IMR-90 (cell line): ENCODE data around the gene KLC3. TPM values are rescaled to one million over a fixed set of nuclear protein-coding genes. Genes with fewer than 3 reads are reported as not detected.

Experiments used
- ATAC-seq: fragments of 200-7000 bp; cut with Tn5 transposase; 2 replicates; pipeline ENCODE4 v1.9.1; 2020; ENCODE audit warnings: low read depth, mild to moderate bottlenecking, moderate library complexity
- BruUV-seq: library from RNA; stranded (reverse); fragments of 400-500 nt; replicated peaks from 2 replicates; lab custom pipeline; 2021; lab: Mats Ljungman, UMichigan
- CTCF ChIA-PET: fragments of 300-600 bp; formaldehyde crosslinking; extraction: SDS; loops from one replicate; lab custom pipeline; 2021; ENCODE audit warnings: antibody characterized with exemption; lab: Yijun Ruan, JAX
- POLR2A ChIA-PET: fragments of 300-600 bp; sonication (Branson Sonifier 250); formaldehyde crosslinking; loops from one replicate; lab custom pipeline; 2022; ENCODE audit warnings: antibody characterized with exemption; ENCODE audit not compliant: unreplicated experiment; lab: Charles Lee
- DNase-seq: peaks from one replicate; pipeline ENCODE4 v3.0.0; 2013
- H2AFZ ChIP-seq: replicated peaks from 2 replicates; pipeline ENCODE3; 2013; ENCODE audit warnings: low read length, mild to moderate bottlenecking; ENCODE audit not compliant: poor library complexity
- H2AK5ac ChIP-seq: 2 replicates; pipeline ENCODE4 v1.6.1; 2013; ENCODE audit warnings: low read depth, low read length, inconsistent platforms
- H2AK9ac ChIP-seq: replicated peaks from 2 replicates; pipeline ENCODE3; 2013; ENCODE audit warnings: mild to moderate bottlenecking, low read depth, low read length, moderate library complexity; ENCODE audit not compliant: poor library complexity
- H2BK120ac ChIP-seq: 2 replicates; pipeline ENCODE4 v1.6.1; 2013; ENCODE audit warnings: low read depth, low read length, inconsistent platforms
- H2BK15ac ChIP-seq: 3 replicates; pipeline ENCODE4 v1.6.1; 2013; ENCODE audit warnings: low read depth, low read length, inconsistent platforms
- H2BK20ac ChIP-seq: 2 replicates; pipeline ENCODE4 v1.6.1; 2013; ENCODE audit warnings: low read depth, mild to moderate bottlenecking, inconsistent platforms, low read length, moderate library complexity
- H2BK5ac ChIP-seq: 2 replicates; pipeline ENCODE4 v1.6.1; 2013; ENCODE audit warnings: mild to moderate bottlenecking, low read depth, low read length, inconsistent platforms; ENCODE audit not compliant: poor library complexity, severe bottlenecking
- H3K14ac ChIP-seq: replicated peaks from 2 replicates; pipeline ENCODE4 v1.6.1; 2013; ENCODE audit warnings: low read depth, low read length, inconsistent platforms
- H3K18ac ChIP-seq: 2 replicates; pipeline ENCODE4 v1.6.1; 2013; ENCODE audit warnings: low read depth, low read length, control low read depth
- H3K23ac ChIP-seq: 2 replicates; pipeline ENCODE4 v1.6.1; 2013; ENCODE audit warnings: low read depth, low read length, inconsistent platforms
- H3K27ac ChIP-seq: 2 replicates; pipeline ENCODE4 v1.5.1; 2013; ENCODE audit warnings: mild to moderate bottlenecking, control low read depth, low read length; ENCODE audit not compliant: insufficient read depth
- H3K27me3 ChIP-seq: 2 replicates; pipeline ENCODE4 v1.6.1; 2013; ENCODE audit warnings: low read length; ENCODE audit not compliant: control insufficient read depth, insufficient read depth
- H3K36me3 ChIP-seq: 2 replicates; pipeline ENCODE4 v1.6.1; 2013; ENCODE audit warnings: low read length, mixed read lengths; ENCODE audit not compliant: control insufficient read depth, insufficient read depth
- H3K4ac ChIP-seq: 2 replicates; pipeline ENCODE4 v1.6.1; 2013; ENCODE audit warnings: low read depth, low read length, inconsistent platforms
- H3K4me1 ChIP-seq: 2 replicates; pipeline ENCODE4 v1.6.1; 2013; ENCODE audit warnings: low read length, mixed read lengths; ENCODE audit not compliant: control insufficient read depth, insufficient read depth
- H3K4me2 ChIP-seq: 2 replicates; pipeline ENCODE4 v1.6.1; 2013; ENCODE audit warnings: low read depth, mild to moderate bottlenecking, control low read depth, low read length, moderate library complexity
- H3K4me3 ChIP-seq: 2 replicates; pipeline ENCODE4 v1.5.1; 2013; ENCODE audit warnings: low read depth, mild to moderate bottlenecking, control low read depth, low read length, moderate library complexity; ENCODE audit not compliant: insufficient read depth
- H3K56ac ChIP-seq: 2 replicates; pipeline ENCODE4 v1.6.1; 2013; ENCODE audit warnings: low read length, inconsistent platforms; ENCODE audit not compliant: insufficient read depth; ENCODE audit errors: extremely low read depth
- H3K79me1 ChIP-seq, 2 experiments: 2 replicates each; pipeline ENCODE4 v1.6.1; 2013; ENCODE audit warnings: low read length in 2 of 2, inconsistent platforms in 1 of 2, low read depth in 1 of 2
- H3K9ac ChIP-seq: 2 replicates; pipeline ENCODE4 v1.6.1; 2013; ENCODE audit warnings: low read depth, low read length, control low read depth
- H3K9me1 ChIP-seq: 2 replicates; pipeline ENCODE4 v1.6.1; 2013; ENCODE audit warnings: low read length, inconsistent platforms; ENCODE audit not compliant: insufficient read depth
- H3K9me3 ChIP-seq: 2 replicates; pipeline ENCODE4 v1.6.1; 2013; ENCODE audit warnings: low read length; ENCODE audit not compliant: control insufficient read depth, insufficient read depth
- H4K20me1 ChIP-seq: 2 replicates; pipeline ENCODE4 v1.6.1; 2013; ENCODE audit warnings: low read length, inconsistent platforms; ENCODE audit not compliant: insufficient read depth
- H4K5ac ChIP-seq: 2 replicates; pipeline ENCODE4 v1.6.1; 2013; ENCODE audit warnings: mild to moderate bottlenecking, low read depth, low read length, control low read depth
- H4K8ac ChIP-seq, 2 experiments: 2 replicates each; pipeline ENCODE4 v1.6.1; 2013; ENCODE audit warnings: low read depth in 2 of 2, low read length in 2 of 2, control low read depth in 1 of 2, inconsistent platforms in 1 of 2
- H4K91ac ChIP-seq: 2 replicates; pipeline ENCODE4 v1.6.1; 2013; ENCODE audit warnings: low read depth, low read length, inconsistent platforms; ENCODE audit not compliant: insufficient read depth
- BHLHE40 ChIP-seq: fragments of 150-350 bp; IDR thresholded peaks from 2 replicates; pipeline ENCODE4 v1.6.1; 2016; ENCODE audit warnings: mild to moderate bottlenecking, low read depth, low read length
- ELK1 ChIP-seq: fragments of 150-350 bp; IDR thresholded peaks from 2 replicates; pipeline ENCODE4 v1.6.1; 2016; ENCODE audit warnings: low read depth, mild to moderate bottlenecking, low read length, moderate library complexity, borderline replicate concordance
- FOS ChIP-seq: fragments of 150-350 bp; IDR thresholded peaks from 2 replicates; pipeline ENCODE4 v1.6.1; 2016; ENCODE audit warnings: low read depth, low read length
- MAFK ChIP-seq: IDR thresholded peaks from 2 replicates; pipeline ENCODE4 v1.6.1; 2012; ENCODE audit warnings: low read depth, low read length, improper control_type of control experiment
- MXI1 ChIP-seq: IDR thresholded peaks from 2 replicates; pipeline ENCODE4 v1.6.1; 2012; ENCODE audit warnings: low read depth, mild to moderate bottlenecking, low read length, moderate library complexity, borderline replicate concordance
- NFE2L2 ChIP-seq: fragments of 150-350 bp; IDR thresholded peaks from 2 replicates; pipeline ENCODE4 v1.6.1; 2016; ENCODE audit warnings: low read depth, mild to moderate bottlenecking, low read length
- POLR2A ChIP-seq: IDR thresholded peaks from 2 replicates; pipeline ENCODE4 v1.6.1; 2012; ENCODE audit warnings: mild to moderate bottlenecking, low read depth, low read length
- RAD21 ChIP-seq: IDR thresholded peaks from 2 replicates; pipeline ENCODE4 v1.6.1; 2012; ENCODE audit warnings: low read length, improper control_type of control experiment
- RCOR1 ChIP-seq: IDR thresholded peaks from 2 replicates; pipeline ENCODE4 v1.6.1; 2012; ENCODE audit warnings: mild to moderate bottlenecking, low read length, improper control_type of control experiment; ENCODE audit not compliant: insufficient replicate concordance
- RFX5 ChIP-seq: IDR thresholded peaks from 2 replicates; pipeline ENCODE4 v1.8.0; 2012; ENCODE audit warnings: low read depth, mild to moderate bottlenecking, low read length, moderate library complexity
- WGBS, 2 experiments: methylation state at CpG; one replicate each; pipeline versions ENCODE4 v1.1.5 to v1.1.7; 2013; ENCODE audit warnings: missing lambda C conversion rate in 2 of 2; ENCODE audit not compliant: insufficient read length in 1 of 2; ENCODE audit errors: extremely low coverage in 2 of 2; 5-methylcytosine and 5-hydroxymethylcytosine counted together
- dilution Hi-C: fragments of 300-500 bp; cut with HindIII; formaldehyde crosslinking; loops from one replicate; pipeline ENCODE4 v1.14.3; 2018; ENCODE audit warnings: low sequenced_read_pairs; ENCODE audit not compliant: unreplicated experiment
- in situ Hi-C: fragments of 300-500 bp; cut with MboI; formaldehyde crosslinking; loops from 3 replicates; pipeline ENCODE4 v1.14.3; 2019; ENCODE audit warnings: low sequenced_read_pairs, inconsistent platforms, mixed read lengths
- intact Hi-C: fragments of 100-400 bp; cut with micrococcal nuclease; formaldehyde crosslinking; loops from 2 replicates; pipeline ENCODE4 v1.10.0; 2022
- polyA plus RNA-seq, 3 experiments: library from polyadenylated mRNA; depleted of rRNA; stranded (reverse); fragments of >200 nt; gene quantifications; 2 replicates each; pipeline ENCODE4 v1.2.3, GENCODE V29; 2012; ENCODE audit warnings: low replicate concordance in 1 of 3
- total RNA-seq: library from RNA; depleted of rRNA; stranded (reverse); fragments of >200 nt; gene quantifications from 2 replicates; pipeline ENCODE4 v1.2.3, GENCODE V29; 2012

Gene KLC3
- total and polyA plus RNA-seq, 2 of the 4 experiments (the other 2 are of a cell fraction): 0.14 to 0.18 TPM

GRCh38 chr19:45364696-45365095 lies 24.1 kb downstream of the KLC3 start:
- no peak overlapping the region for H3K4me3 ChIP-seq
- intact Hi-C loops: no loop called here
- no peak overlapping the region for H3K14ac ChIP-seq
- peaks cover 21 to 36% of the 10 kb centered on the region in 2 experiments for H3K79me1 ChIP-seq
- no peaks in the 10 kb centered on the region for H4K20me1 ChIP-seq
- in situ Hi-C loops: no loop called here
- H3K9me3 ChIP-seq: no peaks in the 10 kb centered on the region
- ATAC-seq (no peak), DNase-seq (no peak)
- no peak overlapping the region for H2AK9ac ChIP-seq
- H3K36me3 ChIP-seq: peaks cover 33% of the 10 kb centered on the region
- H3K27ac ChIP-seq: no peak overlapping the region
- H3K56ac ChIP-seq: no peak overlapping the region
- H4K91ac ChIP-seq: no peak overlapping the region
- no TSS peak for BruUV-seq
- ChIA-PET CTCF (no interaction called here), POLR2A (no interaction called here)
- no peak overlapping the region for H3K4ac ChIP-seq
- H4K8ac ChIP-seq: no peak overlapping the region
- no peak overlapping the region for H2BK15ac ChIP-seq
- dilution Hi-C loops: no loop called here
- H2BK5ac ChIP-seq: no peak overlapping the region
- H3K27me3 ChIP-seq: no peaks in the 10 kb centered on the region
- no peak overlapping the region for H2AFZ ChIP-seq
- H3K9ac ChIP-seq: no peak overlapping the region
- WGBS, 2 experiments: 87% methylated on average over 3 of the region's 12 CpGs; no CpG with 5 or more reads in 1 of the 2 experiments
- TF ChIP-seq RCOR1 (no peak), NFE2L2 (no peak), FOS (no peak), BHLHE40 (no peak), RFX5 (no peak), MXI1 (no peak), RAD21 (no peak), POLR2A (no peak), MAFK (no peak), ELK1 (no peak)
- H3K4me1 ChIP-seq: peaks cover 4% of the 10 kb centered on the region
- H3K4me2 ChIP-seq: no peak overlapping the region
- H2BK120ac ChIP-seq: no peak overlapping the region
- H2BK20ac ChIP-seq: no peak overlapping the region
- H3K23ac ChIP-seq: no peak overlapping the region
- H4K5ac ChIP-seq: no peak overlapping the region
- no peak overlapping the region for H2AK5ac ChIP-seq
- H3K9me1 ChIP-seq: peaks cover 6% of the 10 kb centered on the region
- no peak overlapping the region for H3K18ac ChIP-seq
